RPMI8226 (cell line): ENCODE results near the gene RBMS1.

Source experiments
- DNase-seq: peaks from one replicate; pipeline ENCODE4 v3.0.0-alpha.2; 2015

Gene RBMS1

DNA sequence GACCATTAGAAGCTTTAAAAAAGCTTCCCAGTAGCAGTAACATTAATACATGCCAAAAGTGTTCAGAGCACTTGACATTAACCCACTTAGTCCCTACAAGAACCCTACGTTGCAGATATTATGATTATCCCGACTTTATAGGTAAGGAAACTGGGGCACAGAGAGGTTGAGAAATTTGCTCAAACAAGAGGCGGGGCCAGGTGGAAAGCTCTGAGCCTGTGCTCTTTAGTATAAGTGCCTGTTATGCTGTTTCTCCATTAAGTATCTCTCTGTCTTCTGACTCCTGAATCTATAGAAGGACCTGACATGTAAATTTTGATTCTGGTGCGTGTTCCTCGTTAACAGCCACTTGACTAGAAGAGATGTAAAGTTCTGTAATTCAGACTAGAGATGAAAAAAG, 139.8 kb downstream of the RBMS1 start:
- DNase-seq: no peak

GRCh38 chr2:160353166-160353565, 140.4 kb downstream of the RBMS1 start:
- DNase-seq: peak; percentile 22

DNA sequence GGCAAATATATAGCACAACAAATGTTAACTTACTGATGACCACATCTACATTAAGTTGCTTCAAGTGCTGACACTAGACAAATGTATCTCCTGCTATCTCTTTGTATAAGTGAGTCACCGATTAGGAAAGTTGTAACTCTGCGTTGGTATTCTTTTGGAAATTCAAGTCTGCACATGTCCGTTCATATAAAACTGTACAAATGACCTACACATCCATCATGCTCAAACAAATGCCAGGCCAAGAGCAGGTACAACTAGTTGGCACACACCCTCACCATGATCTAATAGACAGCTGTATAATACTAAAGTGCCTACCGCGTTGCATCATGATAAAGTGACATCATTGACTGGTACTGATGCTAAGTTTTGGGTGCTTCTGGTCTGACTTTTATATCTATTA, 141.1 kb downstream of the RBMS1 start:
- DNase-seq: no peak

DNA sequence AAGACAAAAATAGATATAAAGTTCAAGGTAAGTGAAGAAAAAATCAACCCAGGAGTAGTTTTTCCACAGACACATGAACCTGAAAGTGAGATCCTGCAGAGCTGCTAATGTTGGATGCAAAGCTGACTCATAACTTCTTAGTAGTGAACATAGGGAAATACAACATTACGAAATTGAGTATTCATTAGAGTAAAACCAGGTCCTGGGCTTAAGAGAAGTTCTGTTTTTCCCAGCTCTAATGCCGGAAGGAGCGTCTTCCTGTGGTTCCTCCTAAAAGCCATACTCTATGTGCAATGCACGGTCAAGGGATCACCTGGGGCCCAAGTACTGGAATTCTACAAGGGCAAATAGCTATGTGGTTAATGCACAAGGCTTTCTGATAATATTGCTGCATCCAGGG, 141.7 kb downstream of the RBMS1 start:
- no peak for DNase-seq

- DNase-seq: no peak
Measured at GRCh38 chr2:160349306-160349705, 144.3 kb downstream of the RBMS1 start.

- no peak for DNase-seq
Measured at GRCh38 chr2:160347269-160347863, 146.2 kb downstream of the RBMS1 start.

DNA sequence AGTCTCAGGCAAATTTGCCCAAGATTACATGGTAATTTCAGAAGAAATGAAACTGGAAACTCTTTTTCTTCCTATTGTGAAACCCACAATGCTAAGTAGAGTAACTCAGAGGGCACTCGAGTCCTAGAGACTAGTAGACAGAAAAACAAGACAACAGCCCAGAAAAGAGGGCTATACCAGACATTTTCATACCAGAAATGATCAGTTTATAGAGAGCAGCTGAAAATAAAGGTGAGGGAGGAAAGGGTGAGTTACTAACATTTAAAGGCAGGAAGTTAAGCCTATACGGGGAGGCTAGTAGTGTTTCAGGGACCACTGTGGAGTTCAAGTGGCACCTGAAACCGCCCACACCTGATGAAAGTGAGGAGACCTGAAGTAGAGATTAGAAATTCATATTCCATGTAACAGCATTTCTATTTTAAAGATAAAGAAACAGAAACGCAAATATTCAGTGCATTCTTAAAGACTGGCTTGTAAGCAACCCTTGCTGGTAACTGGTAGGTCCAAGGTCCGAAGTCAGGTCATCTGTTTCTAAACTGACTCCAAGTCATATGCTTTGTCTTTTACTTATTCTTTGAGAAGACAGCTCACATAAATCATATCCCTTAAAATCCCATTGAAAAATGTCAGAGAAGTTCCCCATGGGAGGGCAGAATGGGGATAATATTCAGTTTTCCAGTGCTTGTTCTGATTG, 148.4 kb downstream of the RBMS1 start:
- DNase-seq: no peak

DNA sequence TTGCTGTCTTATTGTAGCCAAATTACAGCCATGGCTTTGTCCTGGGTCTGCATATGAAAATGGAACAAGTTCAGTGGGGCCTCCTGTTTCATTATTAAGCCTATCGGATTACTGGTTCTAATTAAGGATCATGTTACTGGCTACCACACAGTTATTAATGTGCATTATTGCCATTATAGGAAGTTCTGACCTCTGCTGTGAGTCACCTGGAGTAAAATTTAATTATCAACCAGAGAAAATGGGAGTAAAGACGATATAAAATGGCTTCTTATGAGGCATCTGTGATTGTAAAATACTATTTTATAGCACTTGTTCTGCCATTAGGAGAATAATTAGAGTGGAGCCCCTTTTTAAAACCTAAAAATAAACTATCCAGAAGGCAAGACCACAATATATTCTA, 150.2 kb downstream of the RBMS1 start:
- no peak for DNase-seq

DNA sequence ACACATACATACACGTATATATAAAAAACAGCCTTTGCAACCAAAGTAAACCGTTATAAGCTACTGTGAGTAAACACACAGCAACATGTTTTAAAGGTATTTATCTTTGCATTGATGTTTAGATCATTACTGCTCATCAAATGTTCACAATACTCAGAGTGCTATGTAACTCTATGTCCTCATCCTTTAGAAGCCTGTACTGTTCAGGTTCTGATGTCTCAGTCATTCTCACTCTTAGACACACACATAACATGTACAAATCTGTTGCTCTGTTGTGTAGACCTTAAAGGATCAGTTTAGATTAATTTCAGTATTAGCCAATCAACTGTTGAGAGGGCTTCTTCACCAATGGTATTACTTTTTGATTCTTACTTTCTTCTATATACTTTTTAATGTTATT, 153.9 kb downstream of the RBMS1 start:
- no peak for DNase-seq

GRCh38 chr2:160338901-160339685, 154.5 kb downstream of the RBMS1 start:
- no peak for DNase-seq

- no peak for DNase-seq
Measured at GRCh38 chr2:160337728-160338127, 155.9 kb downstream of the RBMS1 start.

DNA sequence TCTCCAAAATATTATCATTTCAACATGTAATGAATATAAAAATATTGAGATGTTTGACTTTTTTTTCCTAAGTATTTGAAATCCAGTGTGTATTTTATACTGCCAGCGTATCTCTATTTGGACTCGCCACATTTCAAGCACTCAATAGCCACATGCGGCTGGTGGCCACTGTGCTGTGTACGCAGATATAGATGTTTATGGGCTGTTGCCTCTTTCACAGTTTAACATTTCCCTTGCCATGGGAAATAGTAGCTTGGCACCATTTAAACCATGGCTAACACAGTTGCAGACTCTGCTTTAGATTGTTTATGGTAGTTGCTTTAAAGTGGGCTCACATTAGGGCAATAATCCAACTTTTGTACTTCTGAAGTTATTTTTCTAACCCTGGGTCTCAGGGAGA, 157.0 kb downstream of the RBMS1 start:
- DNase-seq: no peak

- no peak for DNase-seq
Measured at GRCh38 chr2:160336105-160336504, 157.5 kb downstream of the RBMS1 start.

- no peak for DNase-seq
Measured at GRCh38 chr2:160335441-160335840, 158.2 kb downstream of the RBMS1 start.

GRCh38 chr2:160334028-160334741, 159.4 kb downstream of the RBMS1 start:
- DNase-seq: no peak

- no peak for DNase-seq
Measured at GRCh38 chr2:160333324-160334027, 160.1 kb downstream of the RBMS1 start.

DNA sequence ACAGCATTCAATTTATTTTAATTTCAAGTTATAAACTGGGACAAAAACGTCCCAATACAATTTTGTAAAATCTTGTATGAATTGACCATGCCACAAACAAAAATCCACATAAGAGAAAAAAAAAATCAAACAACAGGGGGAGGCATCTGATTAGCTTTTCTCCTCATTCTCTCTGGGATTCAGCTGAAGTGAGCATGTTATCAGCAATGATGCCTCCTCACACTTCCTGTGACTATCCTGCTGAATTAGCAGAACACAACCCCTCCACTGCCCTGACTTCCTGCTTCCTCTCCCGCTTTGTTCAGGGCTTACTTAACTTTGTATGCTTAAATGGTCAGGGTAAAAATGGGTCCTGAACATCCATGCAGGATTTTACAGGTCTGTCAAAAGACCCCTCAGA, 161.3 kb downstream of the RBMS1 start:
- peak; percentile 43 for DNase-seq

DNA sequence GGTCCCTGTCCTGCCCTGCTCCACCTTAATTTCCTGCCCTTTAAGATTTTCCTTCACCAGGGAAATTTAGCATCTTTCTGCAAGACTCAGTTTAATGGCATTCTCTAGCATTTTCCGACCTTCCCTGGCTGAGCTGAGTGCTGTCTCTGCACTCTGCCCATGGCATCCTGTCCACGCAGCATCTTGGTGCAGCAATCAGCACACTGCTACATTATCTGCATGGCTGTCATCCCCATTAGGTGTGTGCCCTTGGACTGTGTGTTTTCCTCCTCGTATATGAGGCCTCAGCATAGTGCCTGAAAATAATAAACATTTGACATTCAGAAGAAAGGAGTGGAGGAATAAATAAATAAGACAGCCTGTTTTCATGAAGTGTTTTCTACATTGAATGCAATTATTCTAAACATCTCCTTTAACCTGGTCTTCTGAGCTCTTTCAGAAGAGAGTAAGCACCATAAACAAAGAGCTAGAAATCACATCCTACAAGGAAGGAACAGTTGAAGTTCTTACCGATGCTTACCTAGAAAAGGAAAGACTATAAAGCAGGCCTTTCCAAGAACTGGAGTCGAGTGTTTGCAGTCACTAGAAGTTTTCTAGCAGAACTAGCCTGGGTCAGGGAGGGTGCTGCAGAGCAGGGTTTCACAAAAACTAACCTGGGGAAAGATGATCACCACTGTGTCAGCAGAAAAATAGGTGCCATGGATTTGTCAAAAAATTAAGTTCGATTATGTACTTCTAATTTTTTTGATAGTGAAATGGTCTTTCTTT, 162.2 kb downstream of the RBMS1 start:
- DNase-seq: no peak

DNA sequence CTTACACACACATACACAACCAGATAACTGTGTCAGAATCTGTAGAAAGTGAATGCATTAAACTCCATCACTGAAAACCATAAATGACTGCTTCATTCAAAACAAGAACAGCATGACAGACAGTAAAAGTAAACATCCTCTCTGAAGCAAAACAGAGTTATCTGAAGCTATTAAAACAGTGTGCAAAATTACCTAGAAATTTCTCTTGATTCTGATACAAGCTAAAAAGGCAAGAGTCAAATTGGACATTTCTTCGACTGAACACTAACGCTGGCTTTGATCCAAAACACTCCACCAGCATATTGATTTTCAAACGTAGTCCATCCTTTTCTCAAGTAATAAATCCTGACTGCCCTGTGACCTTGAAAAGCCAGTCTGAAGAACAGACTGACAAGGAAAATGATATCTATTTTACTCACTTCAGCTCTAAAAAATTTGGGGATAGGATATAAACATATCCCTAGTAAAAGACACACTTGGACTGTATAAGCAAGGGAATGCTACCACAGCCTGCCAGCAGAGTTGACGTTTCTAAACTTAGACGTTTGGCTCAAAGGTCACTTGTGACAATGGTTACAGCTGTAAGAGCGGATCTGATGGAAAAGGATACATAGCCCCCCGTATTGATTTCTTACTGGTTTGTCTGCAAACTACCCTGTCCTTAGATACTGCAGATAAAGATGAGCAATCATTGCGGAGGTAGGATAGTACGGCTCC, 164.6 kb downstream of the RBMS1 start:
- no peak for DNase-seq

DNA sequence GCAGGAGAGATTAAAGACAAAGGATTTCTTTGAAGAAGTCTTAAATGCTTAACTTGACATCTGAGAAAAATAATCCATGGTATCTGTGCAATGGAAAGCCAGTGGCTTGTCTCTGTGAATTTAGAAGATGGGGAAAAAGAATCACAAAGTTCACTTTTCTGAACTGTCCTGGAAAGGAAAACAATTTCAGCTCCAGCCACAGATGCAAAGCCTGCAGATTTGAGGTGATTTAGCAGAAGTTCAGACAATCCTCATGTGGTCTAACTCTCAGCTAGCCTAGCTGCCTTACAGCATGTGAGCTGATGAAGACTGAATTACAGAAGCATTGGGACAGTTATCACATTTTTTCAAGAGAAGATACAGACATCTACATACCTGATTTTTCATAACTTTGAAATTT, 166.8 kb downstream of the RBMS1 start:
- no peak for DNase-seq

GRCh38 chr2:160325418-160325817, 168.2 kb downstream of the RBMS1 start:
- DNase-seq: no peak
